Urothelium cell line (cell line): Measurements from ENCODE around the gene TRIM37.
"Not testable (repeated sequence)": the region's sequence is repeated elsewhere in the genome, so short reads cannot be mapped to it uniquely, and the experiment has no call there.

Experiments used
- DNase-seq: peaks from one replicate; pipeline ENCODE4 v3.0.0; 2011; ENCODE audit warnings: low spot score, mixed read lengths
- FAIRE-seq: peaks from 2 replicates; lab custom pipeline; 2011; peaks lifted over from hg19 to GRCh38; lab: Jason Lieb, UNC

TRIM37 gene, protein sequence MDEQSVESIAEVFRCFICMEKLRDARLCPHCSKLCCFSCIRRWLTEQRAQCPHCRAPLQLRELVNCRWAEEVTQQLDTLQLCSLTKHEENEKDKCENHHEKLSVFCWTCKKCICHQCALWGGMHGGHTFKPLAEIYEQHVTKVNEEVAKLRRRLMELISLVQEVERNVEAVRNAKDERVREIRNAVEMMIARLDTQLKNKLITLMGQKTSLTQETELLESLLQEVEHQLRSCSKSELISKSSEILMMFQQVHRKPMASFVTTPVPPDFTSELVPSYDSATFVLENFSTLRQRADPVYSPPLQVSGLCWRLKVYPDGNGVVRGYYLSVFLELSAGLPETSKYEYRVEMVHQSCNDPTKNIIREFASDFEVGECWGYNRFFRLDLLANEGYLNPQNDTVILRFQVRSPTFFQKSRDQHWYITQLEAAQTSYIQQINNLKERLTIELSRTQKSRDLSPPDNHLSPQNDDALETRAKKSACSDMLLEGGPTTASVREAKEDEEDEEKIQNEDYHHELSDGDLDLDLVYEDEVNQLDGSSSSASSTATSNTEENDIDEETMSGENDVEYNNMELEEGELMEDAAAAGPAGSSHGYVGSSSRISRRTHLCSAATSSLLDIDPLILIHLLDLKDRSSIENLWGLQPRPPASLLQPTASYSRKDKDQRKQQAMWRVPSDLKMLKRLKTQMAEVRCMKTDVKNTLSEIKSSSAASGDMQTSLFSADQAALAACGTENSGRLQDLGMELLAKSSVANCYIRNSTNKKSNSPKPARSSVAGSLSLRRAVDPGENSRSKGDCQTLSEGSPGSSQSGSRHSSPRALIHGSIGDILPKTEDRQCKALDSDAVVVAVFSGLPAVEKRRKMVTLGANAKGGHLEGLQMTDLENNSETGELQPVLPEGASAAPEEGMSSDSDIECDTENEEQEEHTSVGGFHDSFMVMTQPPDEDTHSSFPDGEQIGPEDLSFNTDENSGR

DNA sequence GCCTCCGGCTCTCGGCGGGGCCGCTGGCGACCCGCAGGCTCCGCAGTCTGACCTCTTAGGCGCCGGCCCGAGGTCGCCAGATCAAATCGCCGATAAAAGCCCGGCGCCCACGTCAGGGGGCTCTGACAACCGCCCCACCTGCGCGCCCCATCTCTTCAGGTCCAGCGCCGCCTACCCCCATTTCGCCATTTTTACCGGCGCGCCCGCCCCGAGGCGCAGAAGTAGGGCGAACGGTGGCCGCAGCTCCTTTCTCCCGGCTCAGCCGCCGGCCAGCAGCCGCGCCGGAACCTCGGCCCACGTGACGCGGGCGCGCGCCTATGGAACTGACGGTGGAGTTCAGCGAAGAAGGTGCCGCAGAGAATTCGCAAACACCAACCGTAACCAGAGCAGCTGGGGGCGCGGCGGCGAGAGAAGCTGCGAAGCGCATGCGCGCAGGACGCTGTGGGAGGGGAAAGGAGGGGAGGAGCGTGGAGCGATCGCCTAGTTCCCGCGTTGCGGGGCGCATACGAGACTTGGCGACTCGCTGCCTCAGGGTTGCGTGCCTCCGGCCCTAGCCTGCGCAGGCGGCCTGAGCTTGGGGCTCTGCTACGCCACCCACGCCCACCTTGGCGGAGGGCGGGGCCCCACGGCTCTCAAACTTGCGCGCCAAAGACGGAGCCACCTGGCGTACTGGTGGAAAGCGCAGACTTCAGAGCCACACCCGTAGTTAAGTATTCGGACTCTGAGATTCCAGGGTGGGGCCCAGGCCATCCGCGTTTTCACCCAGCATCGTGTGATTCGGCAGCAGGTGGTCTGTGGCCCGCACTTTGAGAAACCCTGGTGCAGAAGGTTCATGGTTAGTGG is at the start of gene TRIM37:
TRIM37 (minus strand) TSS at position 418 of the 843 bp plus-strand sequence. CDS start 419 bp downstream, outside the sequence.
- peak; percentile 100 for DNase-seq
- peak; percentile 98 for FAIRE-seq

DNA sequence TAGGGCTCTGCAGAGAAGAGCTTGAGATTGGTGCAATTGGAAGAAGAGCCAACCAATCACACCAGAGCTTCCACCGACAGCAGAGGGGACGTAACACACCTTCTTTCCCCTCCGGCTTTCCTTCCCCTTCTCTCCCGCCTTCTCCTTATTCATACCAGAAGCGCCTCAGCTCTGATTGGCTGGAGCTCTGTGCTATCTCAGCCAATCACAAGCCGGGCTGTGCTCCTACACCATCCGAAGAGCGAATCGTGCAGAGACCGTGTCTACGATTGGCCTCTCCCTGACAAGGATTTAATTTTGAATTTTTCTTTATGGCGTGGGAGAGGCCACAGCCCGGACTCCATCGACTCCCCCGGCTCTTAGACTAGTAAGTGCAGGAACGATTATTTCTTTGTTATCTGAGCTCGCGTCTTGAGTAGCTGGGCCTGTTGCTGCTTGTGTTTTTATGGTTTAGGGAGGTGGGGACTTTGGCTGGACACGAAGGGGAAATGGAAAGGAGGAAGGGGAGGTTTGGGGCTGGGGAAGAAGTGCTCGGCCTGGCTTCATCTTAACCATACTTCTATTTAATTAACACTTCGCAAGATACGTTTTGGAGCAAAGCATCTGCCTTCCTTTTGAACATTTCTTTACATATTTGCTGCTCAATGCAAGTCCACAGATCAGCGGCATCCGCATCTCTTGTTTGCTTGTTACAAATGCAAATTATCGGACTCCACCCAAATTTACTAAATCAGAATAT is 48.9 kb upstream of the TRIM37 start, which contains the start of gene PRR11:
PRR11 (plus strand) TSS at position 308 of the 739 bp plus-strand sequence. CDS start 14,007 bp downstream, outside the sequence.
- DNase-seq = peak; percentile 99
- FAIRE-seq = no peak

DNA sequence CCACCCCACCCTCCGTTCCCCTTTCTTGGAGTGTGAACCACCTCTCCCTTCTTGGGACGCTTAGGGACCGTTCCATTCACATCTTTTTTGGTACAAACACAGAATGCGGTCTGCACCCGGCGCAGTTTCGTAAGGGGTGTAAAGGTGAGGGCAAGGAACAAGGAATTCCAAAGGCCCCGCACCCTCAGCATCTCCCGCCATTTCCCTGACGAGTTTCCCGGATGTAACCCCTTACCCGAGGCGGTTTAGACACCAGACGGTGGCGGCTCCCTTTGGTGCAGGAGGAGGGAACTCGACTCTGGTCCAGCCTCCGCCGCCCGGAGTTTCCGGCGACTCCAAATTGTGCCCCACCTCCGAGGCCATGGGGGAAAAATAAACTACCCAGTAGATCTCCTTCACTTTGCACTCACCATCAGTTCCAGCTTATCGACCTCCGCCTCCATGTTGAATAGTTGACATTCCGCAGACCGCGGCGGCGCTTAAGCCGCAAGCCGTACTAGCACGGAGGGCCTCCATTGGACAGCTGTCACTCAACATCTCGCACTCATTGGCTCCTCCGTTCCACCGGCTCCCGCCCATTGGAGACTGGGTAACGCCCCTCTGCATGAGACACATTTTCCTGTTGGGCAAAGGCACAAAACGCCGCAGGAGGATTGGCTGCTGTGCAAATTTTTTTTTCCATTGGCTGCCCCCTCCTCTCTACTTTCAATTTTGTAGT is 48.2 kb upstream of the TRIM37 start, which contains the start of gene SKA2:
SKA2 (minus strand) TSS at position 466 of the 718 bp plus-strand sequence; CDS start at position 443, 23 bp downstream.
- peak; percentile 95 for FAIRE-seq
- DNase-seq = peak; percentile 99

DNA sequence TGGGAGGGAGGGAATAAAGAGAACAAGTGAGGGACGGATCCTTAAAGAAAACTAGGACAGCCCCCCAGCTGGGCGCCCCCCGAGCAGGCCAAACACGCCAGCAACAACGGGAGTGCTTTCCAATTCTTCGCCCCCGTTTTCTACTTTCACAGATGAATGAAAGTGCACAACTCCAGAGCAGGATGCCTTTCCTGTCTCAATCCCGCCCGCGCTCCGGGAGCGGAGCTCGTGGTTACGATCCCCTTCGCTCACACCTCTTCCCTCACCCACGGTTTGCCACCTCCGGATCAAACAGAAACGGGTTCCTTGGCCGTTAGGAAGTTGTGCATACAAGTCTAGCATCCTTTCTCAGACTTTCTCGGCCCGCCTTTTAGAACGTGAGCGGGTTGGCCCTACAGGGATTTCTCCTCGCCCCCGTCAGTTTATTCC is 47.6 kb upstream of the TRIM37 start:
- FAIRE-seq = peak; percentile 72
- peak; percentile 62 for DNase-seq

DNA sequence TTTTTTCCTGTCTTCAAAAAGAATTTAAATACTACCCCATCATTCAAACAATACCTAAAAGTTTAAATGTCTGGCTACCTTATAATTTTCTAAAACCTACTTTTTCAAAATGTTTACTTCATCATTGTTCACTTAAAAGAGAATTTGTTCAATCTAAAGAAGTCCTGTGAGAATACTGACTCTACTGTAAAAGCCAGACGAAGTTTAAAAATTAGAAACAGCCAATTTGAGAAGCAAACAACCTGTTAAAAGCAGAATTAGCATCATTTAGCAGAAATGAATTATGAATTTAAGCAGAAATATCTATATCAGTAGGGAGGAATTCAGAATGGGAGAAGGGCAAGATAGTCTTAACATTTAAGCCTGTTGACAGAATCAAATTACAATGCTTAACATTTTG is 46.2 kb upstream of the TRIM37 start:
- DNase-seq (no peak), FAIRE-seq (no peak)

DNA sequence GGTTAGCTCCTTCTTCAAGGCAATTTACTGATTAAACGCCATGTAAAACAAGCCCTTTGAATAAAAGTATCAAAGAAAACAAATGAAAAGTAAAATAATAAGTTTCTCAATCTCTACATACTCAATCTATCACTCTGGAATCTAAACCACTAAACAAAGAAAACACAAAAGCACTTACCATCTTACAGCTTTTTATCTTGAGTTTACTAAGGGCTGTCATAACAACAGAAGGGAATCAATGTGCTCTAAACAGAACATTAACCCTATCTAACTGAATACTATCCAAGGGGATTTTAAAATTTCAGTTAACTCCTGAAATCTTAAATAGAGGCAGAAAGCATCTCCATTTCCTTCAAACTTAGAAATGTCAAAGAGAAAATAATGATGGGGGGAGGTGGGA is 44.9 kb upstream of the TRIM37 start:
- FAIRE-seq (no peak), DNase-seq (no peak)

DNA sequence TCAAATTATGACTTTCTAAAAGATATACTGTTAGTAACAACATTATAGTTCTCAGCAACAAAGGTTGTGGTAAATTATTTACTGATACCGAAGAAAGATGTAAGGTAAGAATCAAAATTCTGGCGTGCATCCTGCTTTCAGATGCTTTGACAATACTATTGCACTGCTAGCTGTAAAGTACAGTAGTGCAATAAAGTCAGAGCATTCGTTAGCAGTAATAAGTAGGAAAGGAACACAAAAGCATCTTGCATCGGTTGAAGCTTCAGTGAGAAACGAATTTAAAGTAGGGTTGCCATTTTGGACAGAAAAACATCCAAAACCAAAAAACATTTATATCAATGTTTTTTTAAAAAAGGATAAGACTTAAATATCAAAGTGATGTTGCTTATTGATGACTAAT is 44.3 kb upstream of the TRIM37 start:
- no peak for DNase-seq
- no peak for FAIRE-seq

DNA sequence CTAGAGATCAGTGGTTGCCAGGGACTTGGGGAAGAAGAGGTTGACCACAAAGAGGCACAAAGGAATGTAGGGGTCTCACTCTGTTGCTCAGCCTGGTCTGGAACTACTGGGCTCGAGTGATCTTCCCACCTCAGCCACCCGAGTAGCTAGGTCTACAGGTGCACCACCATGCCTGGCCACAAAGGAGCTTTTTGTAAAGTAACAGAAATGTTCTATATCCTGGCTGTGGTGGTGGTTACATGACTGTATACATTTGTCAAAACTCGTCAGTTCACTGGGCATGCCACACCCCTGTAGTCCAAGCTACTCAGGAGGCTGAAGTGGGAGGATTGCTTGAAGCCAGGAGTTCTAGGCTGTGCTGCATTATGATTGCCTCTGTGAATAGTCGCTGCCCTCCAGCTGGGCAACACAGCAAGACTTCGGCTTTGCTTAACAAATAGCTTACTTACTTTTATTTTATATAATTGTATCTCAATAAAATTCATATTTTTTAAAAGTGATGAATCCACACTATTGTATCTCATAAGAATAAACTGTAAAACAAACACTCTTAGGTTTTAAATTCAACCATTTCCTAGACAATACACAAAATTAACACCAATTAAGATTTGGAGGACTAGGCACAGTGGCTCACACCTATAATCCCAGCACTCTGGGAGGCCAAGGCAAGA is 43.3 kb upstream of the TRIM37 start:
- peak; percentile 73 for FAIRE-seq
- DNase-seq = no peak

DNA sequence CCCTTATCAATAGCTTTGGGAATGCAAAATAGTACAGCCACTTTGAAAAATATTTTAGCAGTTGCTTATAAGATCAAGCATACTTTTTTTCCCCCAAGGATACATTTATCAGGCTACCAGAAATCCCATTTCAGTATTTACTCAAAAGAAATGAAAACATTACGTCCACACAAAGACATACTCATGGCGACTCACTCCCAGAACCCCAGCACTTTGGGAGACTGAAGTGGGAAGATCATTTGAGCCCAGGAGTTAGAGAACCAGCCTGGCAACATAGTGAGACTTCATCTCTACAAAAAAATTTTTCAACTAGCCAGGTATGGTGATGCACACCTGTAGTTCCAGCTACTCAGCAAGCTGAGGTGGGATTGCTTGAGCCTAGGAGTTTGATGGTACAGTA is 42.4 kb upstream of the TRIM37 start:
- no peak for FAIRE-seq
- no peak for DNase-seq

DNA sequence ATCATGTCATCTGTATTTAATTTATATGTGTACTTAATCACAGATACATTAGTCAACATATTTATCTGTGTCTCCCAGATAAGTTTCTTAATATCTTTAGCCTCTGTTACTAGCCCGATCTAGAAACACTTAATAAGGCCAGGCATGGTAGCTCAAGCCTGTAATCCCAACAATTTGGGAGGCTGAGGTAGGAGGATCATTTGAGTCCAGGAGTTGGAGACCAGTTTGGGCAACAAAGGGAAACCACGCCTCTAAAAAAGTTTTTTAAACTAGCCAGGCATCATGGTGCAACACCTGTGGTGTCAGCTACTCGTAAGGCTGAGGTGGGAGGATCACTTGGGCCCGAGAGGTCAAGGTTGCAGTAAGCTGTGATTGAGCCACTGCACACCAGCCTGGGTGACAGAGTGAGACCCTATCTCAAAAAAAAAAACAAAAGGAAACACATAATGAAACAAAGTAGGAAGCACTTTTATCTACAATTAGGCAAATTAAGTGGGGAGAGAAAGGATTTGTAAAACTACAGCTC is 39.0 kb upstream of the TRIM37 start:
- FAIRE-seq = no peak

DNA sequence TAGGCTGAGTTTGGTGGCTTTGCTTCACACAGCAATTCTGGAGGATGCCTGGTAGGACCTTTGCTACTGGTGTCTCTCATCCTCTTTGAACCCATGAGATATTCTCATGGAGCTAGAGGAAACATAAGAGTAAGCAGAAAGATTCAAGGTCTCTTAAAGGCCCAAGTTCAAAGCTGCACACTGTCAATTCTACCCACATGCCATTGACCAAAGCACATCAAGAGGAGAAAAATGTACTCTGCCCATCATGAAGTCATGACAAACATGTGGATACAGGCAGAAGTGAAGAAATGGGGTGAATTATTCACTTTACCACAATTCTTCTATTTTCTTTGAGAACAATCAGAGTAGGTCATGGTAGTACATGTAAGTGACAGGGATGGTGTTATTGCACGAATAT is 35.2 kb upstream of the TRIM37 start:
- DNase-seq (no peak), FAIRE-seq (no peak)

More for the DNA sequence above, 39.0 kb upstream of the TRIM37 start:
- no peak for DNase-seq

DNA sequence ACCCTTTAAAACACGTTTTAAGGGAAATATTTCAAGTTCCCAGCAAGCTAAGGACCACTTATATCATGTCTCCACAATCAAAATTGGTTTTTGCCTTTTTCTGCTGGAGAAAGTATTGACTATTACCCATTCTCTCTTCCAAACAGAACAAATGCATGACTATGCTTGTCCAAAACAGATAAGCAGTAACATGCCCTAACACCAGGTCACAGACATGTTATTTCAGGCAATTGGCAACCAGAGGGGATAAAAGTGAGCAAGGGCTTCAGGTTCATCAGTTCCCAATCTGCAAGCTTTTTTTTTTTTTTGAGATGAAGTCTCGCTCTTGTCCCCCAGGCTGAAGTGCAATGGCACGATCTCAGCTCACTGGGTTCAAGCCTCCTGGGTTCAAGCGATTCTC is 33.3 kb upstream of the TRIM37 start:
- FAIRE-seq (no peak), DNase-seq (no peak)

DNA sequence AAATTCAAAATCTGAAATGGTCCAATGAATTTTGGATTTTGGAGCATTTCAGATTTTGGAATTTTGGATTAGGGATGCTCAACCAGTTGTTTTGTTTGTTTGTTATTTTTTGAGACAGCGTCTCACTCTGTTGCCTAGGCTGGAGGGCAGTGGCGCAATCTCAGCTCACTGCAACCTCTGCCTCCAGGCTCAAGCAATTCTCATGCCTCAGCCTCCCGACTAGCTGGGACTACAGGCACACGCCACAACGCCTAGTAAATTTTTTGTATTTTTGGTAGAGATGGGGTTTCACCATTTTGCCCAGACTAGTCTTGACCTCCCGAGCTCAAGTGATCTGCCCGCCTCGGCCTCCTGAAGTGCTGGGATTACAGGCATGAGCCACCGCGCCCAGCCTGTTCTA is 31.7 kb upstream of the TRIM37 start:
- not testable (repeated sequence) for DNase-seq
- peak; percentile 35 for FAIRE-seq

DNA sequence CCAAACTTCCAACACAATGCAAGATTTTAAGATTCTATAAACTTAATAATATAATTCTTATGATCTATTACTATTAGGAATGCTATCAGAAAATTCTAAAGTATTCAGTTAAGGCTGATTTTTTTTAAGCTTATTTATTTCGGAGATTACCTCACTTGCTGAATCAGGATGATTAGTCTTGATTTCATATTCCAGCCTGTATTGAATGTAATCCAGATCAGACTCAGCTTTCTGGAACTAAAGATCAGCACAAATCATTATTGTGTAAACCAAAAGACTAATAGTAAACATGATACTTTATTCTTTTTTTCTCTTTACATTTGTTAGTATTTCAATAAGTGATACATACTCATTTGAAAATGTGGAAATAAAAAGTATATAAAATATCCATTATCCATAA is 24.5 kb upstream of the TRIM37 start:
- FAIRE-seq = no peak
- no peak for DNase-seq

DNA sequence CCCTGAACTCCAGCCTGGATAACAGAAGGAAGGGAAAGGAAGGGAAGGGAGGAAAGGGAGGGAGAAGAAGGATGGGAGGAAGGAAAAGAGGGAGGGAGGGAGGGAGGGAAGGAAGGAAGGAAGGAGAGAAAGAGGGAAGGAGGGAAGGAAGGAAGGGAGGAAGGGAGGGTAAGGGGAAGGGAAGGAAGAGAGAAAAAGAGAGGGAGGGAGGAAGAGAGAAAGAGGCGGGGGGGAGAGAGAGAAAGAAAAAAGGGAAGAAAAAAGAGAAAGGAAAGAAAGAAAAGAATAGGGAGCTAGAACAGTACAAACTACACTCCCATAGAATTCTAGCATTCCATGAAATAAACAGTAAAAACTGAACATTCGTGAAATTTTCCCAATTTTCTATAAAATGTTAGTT is 23.1 kb upstream of the TRIM37 start:
- no peak for FAIRE-seq
- no peak for DNase-seq

DNA sequence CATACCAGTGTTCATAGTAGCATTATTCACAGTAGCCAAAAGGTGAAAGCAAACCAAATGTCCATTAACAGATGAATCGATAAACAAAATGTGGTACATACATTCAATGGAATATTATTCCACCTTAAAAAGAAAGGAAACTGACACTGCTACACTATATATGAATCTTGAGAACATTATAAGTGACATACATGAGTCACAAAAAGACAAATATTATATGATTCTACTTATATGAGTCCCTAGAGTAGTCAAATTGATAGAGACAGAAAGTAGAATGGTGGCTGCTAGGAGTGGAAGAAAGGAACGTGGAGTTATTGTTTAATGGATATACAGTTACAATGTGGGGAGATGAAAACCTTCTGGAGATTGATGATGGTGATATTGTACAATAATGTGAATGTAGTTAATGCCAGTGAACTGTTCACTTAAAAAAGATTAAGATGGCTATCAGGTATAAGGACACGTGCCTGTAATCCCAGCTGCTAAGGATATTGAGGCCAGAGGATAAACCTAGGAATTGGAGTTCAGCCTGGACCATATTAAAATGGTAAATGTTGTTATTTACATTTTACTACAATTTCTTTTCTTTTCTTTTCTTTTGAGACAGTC is 20.2 kb upstream of the TRIM37 start:
- peak; percentile 52 for FAIRE-seq
- DNase-seq = no peak

DNA sequence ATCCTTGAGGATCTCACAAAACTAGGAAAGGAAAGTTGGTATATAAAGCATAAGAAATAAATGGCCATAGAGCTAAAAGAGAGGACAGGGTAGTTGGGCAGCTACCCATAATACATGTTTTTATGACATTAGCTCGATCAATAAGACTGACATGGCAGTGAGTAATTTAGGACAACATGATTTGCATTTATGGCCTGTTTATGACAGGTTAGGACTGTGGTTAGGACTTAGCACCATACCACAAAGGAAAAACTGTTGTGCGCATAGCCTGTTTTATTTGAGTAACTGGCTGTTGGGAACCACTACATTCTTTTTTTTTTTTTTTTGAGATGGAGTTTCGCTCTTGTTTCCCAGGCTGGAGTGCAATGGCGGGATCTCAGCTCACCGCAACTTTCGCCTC is 18.0 kb upstream of the TRIM37 start:
- FAIRE-seq (no peak), DNase-seq (no peak)
